K562 (cell line): ENCODE results near the gene BCAS4. TPM values are rescaled to one million over a fixed set of nuclear protein-coding genes. Genes with fewer than 3 reads are reported as not detected.

ENCODE experiments used
- ATAC-seq: fragments of 200-7000 bp; cut with Tn5 transposase; 3 replicates; pipeline ENCODE4 v1.9.1; 2020; ENCODE audit warnings: moderate library complexity
- BruUV-seq: library from RNA; stranded (reverse); fragments of 400-500 nt; replicated peaks from 2 replicates; lab custom pipeline; 2021; lab: Mats Ljungman, UMichigan
- CTCF ChIA-PET: fragments of 300-600 bp; formaldehyde crosslinking; extraction: SDS; loops from one replicate; lab custom pipeline; 2021; ENCODE audit warnings: low intra/inter-chr PET ratio; lab: Yijun Ruan, JAX
- POLR2A ChIA-PET: fragments of 300-600, 350-650 bp; sonication (Branson Sonifier 250); formaldehyde crosslinking; extraction: SDS; loops from one replicate; lab custom pipeline; 2021; ENCODE audit warnings: antibody characterized with exemption, inconsistent platforms; lab: Yijun Ruan, JAX
- DNase-seq, 4 experiments: peaks; one replicate each; pipeline versions ENCODE4 v3.0.0 to v3.0.0-alpha.2; 2011 to 2018; ENCODE audit warnings: low spot score in 3 of 4, mixed read lengths in 3 of 4; ENCODE audit errors: extremely low read depth in 1 of 4
- FAIRE-seq: peaks from 2 replicates; lab custom pipeline; 2011; peaks lifted over from hg19 to GRCh38; lab: Jason Lieb, UNC
- H2AFZ ChIP-seq: 2 replicates; pipeline ENCODE4 v1.6.0; 2011; ENCODE audit warnings: low read depth, low read length, control low read depth, inconsistent platforms
- H3K27ac ChIP-seq: fragments of 200-600 bp; 3 replicates; pipeline ENCODE4 v1.8.0; 2011; ENCODE audit warnings: low read depth, mild to moderate bottlenecking, control low read depth, inconsistent platforms, low read length, moderate library complexity, mixed read lengths; ENCODE audit errors: extremely low read depth
- H3K27me3 ChIP-seq, 2 experiments: fragments of 300-600 bp in 1 of 2; 2 replicates in 1 of 2; 3 replicates in 1 of 2; pipeline versions ENCODE4 v1.6.0 to v1.8.0; 2011; ENCODE audit warnings: inconsistent platforms in 2 of 2, low read length in 2 of 2, mild to moderate bottlenecking in 1 of 2, mixed read lengths in 1 of 2, moderate library complexity in 1 of 2; ENCODE audit not compliant: control insufficient read depth in 2 of 2, insufficient read depth in 2 of 2
- H3K36me3 ChIP-seq: fragments of 300-600 bp; 3 replicates; pipeline ENCODE4 v1.8.0; 2011; ENCODE audit warnings: mild to moderate bottlenecking, low read length, inconsistent platforms; ENCODE audit not compliant: control insufficient read depth, insufficient read depth
- H3K4me1 ChIP-seq, 2 experiments: fragments of 200-600 bp in 1 of 2; replicated peaks in 1 of 2; 2 replicates in 1 of 2; 3 replicates in 1 of 2; pipeline versions ENCODE4 v1.5.1 to v1.8.0; 2011; ENCODE audit warnings: inconsistent platforms in 2 of 2, low read length in 2 of 2, mild to moderate bottlenecking in 1 of 2, mixed read lengths in 1 of 2, moderate library complexity in 1 of 2; ENCODE audit not compliant: control insufficient read depth in 2 of 2, insufficient read depth in 2 of 2
- H3K4me2 ChIP-seq: 2 replicates; pipeline ENCODE4 v1.6.1; 2011; ENCODE audit warnings: low read length, control low read depth, inconsistent platforms, mixed read lengths; ENCODE audit not compliant: insufficient read depth
- H3K4me3 ChIP-seq: fragments of 200-600 bp; sonication (generic), shearing (Covaris generic); 2 replicates; pipeline ENCODE4 v1.5.1; 2016; ENCODE audit warnings: control low read depth, inconsistent platforms
- H3K79me2 ChIP-seq: fragments of 200-600 bp; 3 replicates; pipeline ENCODE4 v1.8.0; 2011; ENCODE audit warnings: low read length, inconsistent platforms; ENCODE audit not compliant: control insufficient read depth, insufficient read depth
- H3K9ac ChIP-seq, 2 experiments: 2 replicates each; pipeline versions ENCODE4 v1.6.0 to v1.6.1; 2011; ENCODE audit warnings: low read depth in 2 of 2, low read length in 2 of 2, control low read depth in 1 of 2, inconsistent platforms in 1 of 2, mild to moderate bottlenecking in 1 of 2, mixed read lengths in 1 of 2; ENCODE audit not compliant: insufficient read depth in 1 of 2
- H3K9me1 ChIP-seq: one replicate; pipeline ENCODE4 v1.6.0; 2011; ENCODE audit warnings: inconsistent platforms, mild to moderate bottlenecking, low read length, moderate library complexity; ENCODE audit not compliant: control insufficient read depth, insufficient read depth
- H3K9me3 ChIP-seq: replicated peaks from 2 replicates; pipeline ENCODE4 v1.5.1; 2011; ENCODE audit warnings: low read depth, low read length, inconsistent platforms; ENCODE audit not compliant: control insufficient read depth, insufficient read depth
- H4K20me1 ChIP-seq: replicated peaks from 2 replicates; pipeline ENCODE4 v1.6.1; 2011; ENCODE audit warnings: low read length, inconsistent platforms, mixed read lengths; ENCODE audit not compliant: control insufficient read depth, insufficient read depth
- GTF2A2 ChIP-seq: IDR thresholded peaks from 2 replicates; pipeline ENCODE4 v1.6.1; 2016; ENCODE audit warnings: mild to moderate bottlenecking, missing genetic modification characterization, missing compliant biosample characterization
- PKNOX1 ChIP-seq: fragments of 450-650 bp; IDR thresholded peaks from 2 replicates; pipeline ENCODE4 v1.6.1; 2016
- TBP ChIP-seq: optimal IDR thresholded peaks from 2 replicates; pipeline ENCODE3; 2011; ENCODE audit warnings: low read depth, low read length, improper control_type of control experiment
- ZKSCAN1 ChIP-seq: fragments of 150-350 bp; IDR thresholded peaks from 2 replicates; pipeline ENCODE4 v1.6.1; 2016; ENCODE audit warnings: low read depth, low read length
- WGBS: fragments of 100-300 bp; shearing (Covaris generic); methylation state at CpG from one replicate; pipeline ENCODE4 v1.1.6; 2016; ENCODE audit warnings: low coverage, mixed read lengths; ENCODE audit not compliant: insufficient coverage; ENCODE audit errors: missing lambda C conversion rate; 5-methylcytosine and 5-hydroxymethylcytosine counted together
- in situ Hi-C: fragments of 300-500 bp; cut with MboI; formaldehyde crosslinking; loops from 4 replicates; pipeline ENCODE4 v1.15.0; 2018; ENCODE audit warnings: inconsistent platforms, mixed read lengths
- intact Hi-C: fragments of 100-400 bp; cut with micrococcal nuclease; formaldehyde crosslinking; loops from 2 replicates; pipeline ENCODE4 v1.14.2; 2022
- polyA plus RNA-seq, 8 experiments: library from polyadenylated mRNA; depleted of rRNA in 4 of 8; stranded (reverse) in 5 of 8; unstranded in 3 of 8; fragments of >200 nt; fragmentation: Nextera tagmentation in 2 of 8; fragmentation: Illumina TruSeq in 1 of 8; extraction: Ambion mirVana in 2 of 8; extraction: Trizol in 1 of 8; gene quantifications; 2 replicates each; pipeline versions ENCODE4 v1.2.1 to v1.2.3, GENCODE V29; 2011 to 2014; ENCODE audit warnings: inconsistent platforms in 1 of 8, missing spikeins in 1 of 8
- total RNA-seq, 7 experiments: library from RNA; depleted of rRNA in 6 of 7; stranded (reverse); fragments of >200 nt in 6 of 7; fragmentation: Illumina TruSeq in 2 of 7; extraction: Trizol in 2 of 7; gene quantifications; 2 replicates each; pipeline versions ENCODE4 v1.2.1 to v1.2.3, GENCODE V29; 2011 to 2021; ENCODE audit warnings: low replicate concordance in 1 of 7

BCAS4 gene
- total and polyA plus RNA-seq, 9 of the 15 experiments (the other 6 are each of a cell fraction or from before 2014, with no cell fraction given), result 0.15 to 2.3 (median 0.47) TPM

- TF ChIP-seq TBP (no peak), PKNOX1 (peak; percentile 31; the same call in 1 of the 2 replicates)
- DNase-seq, result no peak
- Histone ChIP-seq H3K9ac (no peak overlapping the region), H3K27ac (no peak overlapping the region), H3K79me2 (no peaks in the 10 kb centered on the region), H3K4me3 (no peak overlapping the region), H3K4me2 (no peak overlapping the region), H3K36me3 (no peaks in the 10 kb centered on the region), H2AFZ (no peak overlapping the region), H3K9me3 (no peaks in the 10 kb centered on the region), H4K20me1 (no peaks in the 10 kb centered on the region; the same call in 1 of the 2 replicates), H3K4me1 (peaks cover 0 to 27% of the 10 kb centered on the region in 2 experiments; a peak in 3 of 5 replicates), H3K27me3 (peaks cover 3 to 19% of the 10 kb centered on the region in 2 experiments; a peak in 3 of 5 replicates), H3K9me1 (no peaks in the 10 kb centered on the region)
- BruUV-seq, result no TSS peak
- ATAC-seq, result no peak
- WGBS, result 74% methylated on average over 9 of the region's 9 CpGs
- ChIA-PET POLR2A (interaction anchor here (0.7 kb wide), 1 partner anchor 348 kb away, joined by 3 read pairs; no protein-coding TSS in a partner anchor), CTCF (no interaction called here)
- intact Hi-C loops (no loop called here), in situ Hi-C loops (no loop called here)
- FAIRE-seq, result no peak
Observed at GRCh38 chr20:50852085-50852484, 57.2 kb downstream of the BCAS4 start.

- POLR2A ChIA-PET, result interaction anchor here (0.6 kb wide), 1 partner anchor 50 kb away, joined by 4 read pairs; no protein-coding TSS in a partner anchor
- H3K4me2 ChIP-seq, result no peak overlapping the region
- H2AFZ ChIP-seq, result no peak overlapping the region
- 22% methylated on average over 18 of the region's 18 CpGs for WGBS
- H3K27ac ChIP-seq, result no peak overlapping the region
- H3K36me3 ChIP-seq, result no peaks in the 10 kb centered on the region
- H3K4me1 ChIP-seq, result peaks cover 0 to 19% of the 10 kb centered on the region in 2 experiments; a peak in 3 of 5 replicates
- H3K79me2 ChIP-seq, result no peaks in the 10 kb centered on the region
- no TSS peak for BruUV-seq
- CTCF ChIA-PET, result no interaction called here
- intact Hi-C loops, result no loop called here
- H3K9me1 ChIP-seq, result no peaks in the 10 kb centered on the region
- DNase-seq (peak in 2 of 4 experiments; percentile 56 to 62), FAIRE-seq (no peak), ATAC-seq (no peak; the same call in 2 of the 3 replicates)
- peak overlapping the region in 1 of 2 experiments; percentile 36; a peak in 1 of 4 replicates for H3K9ac ChIP-seq
- H3K4me3 ChIP-seq, result no peak overlapping the region
- H4K20me1 ChIP-seq, result no peaks in the 10 kb centered on the region; the same call in 1 of the 2 replicates
- H3K9me3 ChIP-seq, result no peaks in the 10 kb centered on the region
- in situ Hi-C loops, result no loop called here
- peaks cover 9 to 23% of the 10 kb centered on the region in 2 experiments; a peak in 4 of 5 replicates for H3K27me3 ChIP-seq
- TF ChIP-seq ZKSCAN1 (peak; percentile 95), GTF2A2 (no peak)
- TF ChIP-seq, all 486 proteins: peak for 1
Observed at GRCh38 chr20:50854506-50855249, 59.8 kb downstream of the BCAS4 start.
